Embryonic facial prominence (tissue), 1 donor: ENCODE data around the gene KCNK2.

Experiments
- DNase-seq: peaks from one replicate; pipeline ENCODE4 v3.0.0-alpha.2; 2016; ENCODE audit errors: extremely low spot score

KCNK2 gene

GRCh38 chr1:215082532-215083382, at the start of gene KCNK2:
Gene KCNK2, plus strand, starts transcription at chr1:215082737. Its CDS starts 649 bp downstream, at chr1:215083386.
- DNase-seq = peak; percentile 31

GRCh38 chr1:215032911-215033526, 49.5 kb upstream of the KCNK2 start:
- DNase-seq = no peak

- no peak for DNase-seq
Measured at GRCh38 chr1:215040190-215040589, 42.3 kb upstream of the KCNK2 start.

GRCh38 chr1:215043401-215043800, 39.1 kb upstream of the KCNK2 start:
- no peak for DNase-seq

GRCh38 chr1:215044151-215044550, 38.4 kb upstream of the KCNK2 start:
- DNase-seq = no peak

GRCh38 chr1:215045698-215046308, 36.7 kb upstream of the KCNK2 start:
- DNase-seq = no peak

GRCh38 chr1:215052256-215053015, 30.1 kb upstream of the KCNK2 start:
- DNase-seq = no peak

GRCh38 chr1:215054266-215054665, 28.3 kb upstream of the KCNK2 start:
- no peak for DNase-seq

- DNase-seq = no peak
Measured at GRCh38 chr1:215055281-215055935, 27.1 kb upstream of the KCNK2 start.

- no peak for DNase-seq
Measured at GRCh38 chr1:215056584-215056983, 26.0 kb upstream of the KCNK2 start.

- no peak for DNase-seq
Measured at GRCh38 chr1:215059947-215060346, 22.6 kb upstream of the KCNK2 start.

- DNase-seq = no peak
Measured at GRCh38 chr1:215064327-215064726, 18.2 kb upstream of the KCNK2 start.

- DNase-seq = no peak
Measured at GRCh38 chr1:215071078-215071477, 11.5 kb upstream of the KCNK2 start.

- no peak for DNase-seq
Measured at GRCh38 chr1:215076322-215076721, 6.2 kb upstream of the KCNK2 start.

GRCh38 chr1:215079456-215079855, 3.1 kb upstream of the KCNK2 start:
- DNase-seq = no peak

- DNase-seq = no peak
Measured at GRCh38 chr1:215081661-215082531, 641 bp upstream of the KCNK2 start.

GRCh38 chr1:215083383-215083961, 935 bp downstream of the KCNK2 start:
- no peak for DNase-seq

GRCh38 chr1:215084621-215085020, 2.1 kb downstream of the KCNK2 start:
- DNase-seq = no peak

GRCh38 chr1:215087603-215088002, 5.1 kb downstream of the KCNK2 start:
- DNase-seq = no peak

GRCh38 chr1:215094381-215094780, 11.8 kb downstream of the KCNK2 start:
- DNase-seq = no peak
